Activated CD4-positive, CD25-positive, alpha-beta regulatory T cell (primary cell): ENCODE measurements around the gene GRAMD1B.
A peak's percentile ranks its signal among the peaks of the same experiment; 100 is the strongest.

ENCODE experiments used
- DNase-seq, 4 experiments: peaks; one replicate each; lab custom pipeline; 2025; lab: John Stamatoyannopoulos, UW

Gene GRAMD1B

GRCh38 chr11:123409456-123410217 is 20.4 kb upstream of the GRAMD1B start:
- no peak for DNase-seq

GRCh38 chr11:123410218-123410549 is 19.9 kb upstream of the GRAMD1B start:
- no peak for DNase-seq

- DNase-seq, result no peak
These were observed 16.4 kb upstream of the GRAMD1B start for GRCh38 chr11:123413636-123414035.

GRCh38 chr11:123416566-123416965 is 13.5 kb upstream of the GRAMD1B start:
- DNase-seq, result no peak

- no peak for DNase-seq
These were observed 11.5 kb upstream of the GRAMD1B start for GRCh38 chr11:123418351-123419114.

GRCh38 chr11:123419731-123420452 is 10.2 kb upstream of the GRAMD1B start:
- no peak for DNase-seq

GRCh38 chr11:123421589-123421988 is 8.5 kb upstream of the GRAMD1B start:
- DNase-seq, result no peak

GRCh38 chr11:123425367-123425766 is 4.7 kb upstream of the GRAMD1B start:
- DNase-seq, result no peak

- DNase-seq, result no peak
These were observed 3.3 kb upstream of the GRAMD1B start for GRCh38 chr11:123426789-123427188.

- no peak for DNase-seq
These were observed 2.7 kb upstream of the GRAMD1B start for GRCh38 chr11:123427405-123427804.

- no peak for DNase-seq
These were observed 1.9 kb upstream of the GRAMD1B start for GRCh38 chr11:123428116-123428715.

- no peak for DNase-seq
These were observed 733 bp upstream of the GRAMD1B start for GRCh38 chr11:123429336-123429735.

- DNase-seq, result peak in 2 of 4 experiments; percentile 12 to 20
These were observed 840 bp downstream of the GRAMD1B start for GRCh38 chr11:123430721-123431497.

GRCh38 chr11:123431619-123432018 is 1.6 kb downstream of the GRAMD1B start:
- DNase-seq, result no peak

- no peak for DNase-seq
These were observed 4.2 kb downstream of the GRAMD1B start for GRCh38 chr11:123434262-123434661.

- no peak for DNase-seq
These were observed 4.8 kb downstream of the GRAMD1B start for GRCh38 chr11:123434911-123435310.

GRCh38 chr11:123437236-123437979 is 7.3 kb downstream of the GRAMD1B start:
- DNase-seq, result no peak

GRCh38 chr11:123438131-123438627 is 8.1 kb downstream of the GRAMD1B start:
- DNase-seq, result no peak

- DNase-seq, result no peak
These were observed 9.5 kb downstream of the GRAMD1B start for GRCh38 chr11:123439616-123440015.

- no peak for DNase-seq
These were observed 11.1 kb downstream of the GRAMD1B start for GRCh38 chr11:123441161-123441560.
